Dermis blood vessel endothelial cell (primary cell): ENCODE measurements around the gene APRT. TPM values are rescaled to one million over a fixed set of nuclear protein-coding genes. Genes with fewer than 3 reads are reported as not detected.
A peak's percentile ranks its signal among the peaks of the same experiment; 100 is the strongest.
"Not testable (repeated sequence)": the region's sequence is repeated elsewhere in the genome, so short reads cannot be mapped to it uniquely, and the experiment has no call there.

Source experiments
- DNase-seq: peaks from one replicate; pipeline ENCODE4 v3.0.0; 2010
- total RNA-seq: library from RNA; depleted of rRNA; stranded (reverse); fragments of >200 nt; gene quantifications from 2 replicates; pipeline ENCODE4 v1.2.3, GENCODE V29; 2014

The APRT gene
- total RNA-seq, 1 donor from 2014 or later = 100 TPM

- no peak for DNase-seq
Observed at GRCh38 chr16:88806491-88807111, 5.1 kb downstream of the APRT start.

DNA sequence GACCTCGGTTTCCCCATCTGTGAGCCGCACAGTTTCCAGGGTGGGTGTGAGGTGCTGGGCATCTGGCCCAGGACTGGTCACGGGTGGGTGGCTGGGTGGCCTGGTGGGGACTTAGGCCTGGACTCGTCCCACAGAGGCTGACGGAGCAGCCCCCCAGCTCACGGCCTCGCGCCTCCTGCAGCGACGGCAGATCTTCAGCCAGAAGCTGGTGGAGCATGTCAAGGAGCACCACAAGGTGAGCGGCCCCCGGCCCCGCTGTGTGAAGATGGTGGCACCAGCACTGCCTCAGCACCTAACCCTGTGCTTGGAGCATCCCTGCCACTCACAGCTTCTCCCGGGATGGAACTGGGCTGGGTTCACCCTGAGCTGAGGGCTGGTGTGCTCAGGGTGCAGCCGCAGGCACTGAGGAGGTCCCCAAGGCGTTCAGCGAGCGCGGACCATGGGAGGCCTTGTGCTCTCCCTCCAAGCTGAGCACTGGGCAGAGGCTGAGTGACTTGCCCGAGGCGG is 5.8 kb downstream of the APRT start:
- DNase-seq = no peak

DNA sequence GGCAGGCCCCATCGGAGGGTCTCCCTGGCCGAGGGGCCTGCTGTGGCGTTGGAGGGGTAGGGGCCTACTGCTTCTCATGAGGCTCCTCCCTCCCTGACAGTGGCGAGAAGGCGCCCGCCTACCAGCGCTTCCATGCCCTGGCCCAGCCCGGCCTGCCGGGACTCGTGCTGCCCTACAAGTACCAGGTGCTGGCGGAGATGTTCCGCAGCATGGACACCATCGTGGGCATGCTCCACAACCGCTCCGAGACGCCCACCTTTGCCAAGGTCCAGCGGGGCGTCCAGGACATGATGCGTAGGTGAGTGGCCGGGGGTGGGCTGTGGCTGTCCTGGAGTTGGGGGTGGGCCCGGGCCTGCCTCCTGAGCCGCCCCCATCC is 6.4 kb downstream of the APRT start:
- DNase-seq = no peak

DNA sequence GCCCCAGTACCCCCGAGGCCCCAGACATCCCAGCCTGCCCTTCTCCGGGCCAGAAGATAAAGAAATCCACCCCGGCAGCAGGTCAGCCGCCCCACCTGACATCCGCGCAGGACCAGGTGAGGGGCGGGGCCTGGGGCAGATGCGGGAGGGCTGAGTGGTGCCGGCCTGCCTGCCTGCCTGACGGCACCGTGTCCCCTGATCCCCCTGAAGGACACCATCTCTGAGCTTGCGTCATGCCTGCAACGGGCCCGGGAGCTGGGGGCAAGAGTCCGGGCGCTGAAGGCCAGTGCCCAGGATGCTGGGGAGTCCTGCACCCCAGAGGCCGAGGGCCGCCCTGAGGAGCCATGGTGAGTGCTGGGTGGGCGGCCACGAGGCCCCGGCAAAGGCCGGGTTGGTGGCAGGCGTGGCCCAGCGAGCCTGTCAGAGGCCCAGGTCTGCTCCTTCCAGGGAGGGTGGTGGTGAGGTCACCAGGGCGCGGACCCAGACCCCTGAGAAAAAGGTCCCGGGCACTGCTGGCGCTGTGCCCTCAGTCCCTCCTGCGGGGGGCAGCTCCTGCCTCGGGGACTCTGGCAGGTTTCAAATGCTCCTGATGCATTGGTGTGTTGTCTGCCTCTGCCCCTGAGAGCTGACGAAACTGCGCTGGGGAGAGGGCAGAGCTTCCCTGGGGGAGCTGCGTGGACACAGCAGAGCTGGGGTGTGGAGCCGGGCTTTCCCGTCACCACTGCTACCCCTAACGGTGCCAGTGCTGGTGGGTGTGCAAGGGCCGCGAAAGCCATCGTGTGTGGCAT is 7.0 kb downstream of the APRT start:
- no peak for DNase-seq

DNA sequence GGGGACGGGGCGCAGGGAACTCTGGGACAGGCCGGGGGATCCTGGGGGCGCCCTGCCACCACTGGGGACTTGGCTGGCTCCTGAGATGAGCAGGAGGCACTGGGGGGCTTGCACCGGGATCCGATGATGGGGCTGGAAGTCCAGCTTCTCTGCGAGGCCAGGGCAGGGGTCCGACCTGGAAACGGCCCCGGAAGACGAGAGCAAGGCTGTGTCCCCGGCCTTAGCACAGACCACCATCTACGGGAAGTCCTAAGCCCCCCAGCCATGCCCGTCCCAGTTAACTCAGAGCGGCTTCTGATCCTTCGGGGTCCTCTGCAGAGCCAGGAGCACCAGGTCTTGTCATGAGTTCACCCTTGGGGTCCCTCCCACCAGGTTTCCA is 7.6 kb downstream of the APRT start:
- DNase-seq = no peak

GRCh38 chr16:88803264-88803987 is 8.3 kb downstream of the APRT start, which contains the start of gene CDT1:
TSS of gene CDT1 (plus strand) at chr16:88803789. CDS start at chr16:88803832, 43 bp downstream.
- DNase-seq = peak; percentile 82

DNA sequence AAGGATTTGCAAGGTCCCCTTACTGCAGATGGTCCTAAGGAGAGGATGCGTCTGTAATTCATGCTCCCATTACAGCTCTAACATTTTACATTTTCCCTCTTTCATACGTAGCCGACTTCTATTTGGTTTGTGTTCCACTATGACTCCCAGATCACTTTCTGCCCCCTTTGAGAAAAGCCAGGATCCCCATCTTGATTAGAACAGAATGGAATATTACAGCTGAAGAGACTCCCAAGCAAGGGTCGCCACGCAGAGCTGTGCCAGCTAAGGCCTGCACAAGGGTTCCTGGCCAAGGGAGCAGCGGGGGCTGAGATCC is 11.5 kb downstream of the APRT start:
- no peak for DNase-seq

DNA sequence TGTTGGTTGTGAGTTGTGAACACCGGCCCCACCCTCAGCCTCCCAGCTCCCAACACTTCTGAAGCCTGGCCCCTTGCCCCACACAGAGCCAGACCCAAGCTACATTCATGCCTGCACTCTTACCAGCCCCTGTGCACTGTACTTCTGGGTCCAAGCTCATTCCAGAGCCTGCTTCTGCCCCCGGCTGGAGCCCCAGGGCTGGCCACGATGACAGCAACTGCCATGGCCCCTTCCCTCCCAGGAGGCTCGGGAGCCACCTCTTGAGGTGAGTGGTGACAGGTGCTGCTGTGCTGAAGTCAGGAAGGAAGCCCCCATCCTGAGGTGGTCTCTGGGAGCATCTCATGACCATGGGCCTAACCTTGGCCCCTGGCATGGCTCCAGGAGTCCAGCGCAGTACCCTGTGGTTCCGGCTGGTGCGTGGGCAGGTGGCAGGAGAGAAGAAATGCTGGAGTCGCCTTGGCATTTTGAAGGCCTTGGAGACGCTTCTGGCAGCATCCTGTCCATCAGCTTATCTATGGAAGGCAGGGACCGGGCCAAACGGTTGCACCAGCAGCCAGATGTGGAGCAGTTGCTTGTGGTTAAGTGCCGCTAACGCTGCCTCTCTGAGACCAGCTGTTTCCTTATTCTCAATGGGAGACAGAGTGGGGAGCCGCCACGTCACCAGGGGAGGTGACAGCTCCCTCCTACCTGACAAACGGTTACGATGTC is 12.0 kb downstream of the APRT start:
- DNase-seq = no peak

GRCh38 chr16:88798772-88799455 is 12.8 kb downstream of the APRT start:
- DNase-seq = no peak

GRCh38 chr16:88798073-88798472 is 13.7 kb downstream of the APRT start:
- DNase-seq = no peak

DNA sequence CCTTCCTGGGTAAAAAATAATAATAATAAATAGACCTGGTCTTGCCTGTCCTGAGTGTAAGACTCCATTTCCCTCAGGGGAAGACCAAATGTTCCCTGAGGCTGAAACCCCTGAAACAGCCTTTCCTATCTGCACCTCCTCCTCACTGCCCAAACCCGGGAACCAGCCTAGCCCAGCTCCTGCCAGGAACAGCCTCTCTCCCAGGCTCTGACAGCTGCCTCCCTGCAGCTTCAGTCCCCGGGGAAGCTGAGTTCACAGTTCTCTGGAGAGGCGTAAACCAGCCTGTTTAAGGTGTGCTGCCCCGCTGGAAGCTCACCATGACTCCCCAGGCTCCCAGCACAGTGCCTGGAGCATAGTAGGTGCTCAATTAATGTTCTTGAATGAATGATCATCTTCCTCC is 15.4 kb downstream of the APRT start:
- no peak for DNase-seq

- no peak for DNase-seq
Observed at GRCh38 chr16:88793251-88793954, 18.3 kb downstream of the APRT start.

- DNase-seq = no peak
Observed at GRCh38 chr16:88792668-88793250, 19.0 kb downstream of the APRT start.

DNA sequence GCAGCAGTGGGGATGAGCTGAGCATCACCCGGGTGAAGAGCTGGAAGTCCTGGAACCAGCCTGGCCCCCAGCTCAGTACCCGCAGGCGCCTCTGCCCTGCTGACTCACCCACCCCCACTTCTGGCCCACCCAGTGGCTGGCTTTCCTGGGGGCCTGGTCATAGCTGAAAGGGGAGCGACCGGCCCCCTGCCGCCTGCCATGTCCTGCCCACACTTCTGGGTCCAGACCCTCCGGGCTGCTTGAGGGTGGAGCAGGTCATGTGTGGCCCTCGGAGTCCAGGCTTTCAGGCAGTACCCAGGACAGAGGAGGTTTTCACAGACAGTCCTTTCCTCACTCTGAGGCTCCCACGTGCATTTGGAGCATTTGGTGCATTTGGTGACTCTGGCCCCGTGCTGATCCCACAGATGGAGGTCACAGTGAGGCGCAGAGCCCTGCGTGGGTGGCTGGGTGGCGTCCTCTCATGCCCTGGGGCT is 19.6 kb downstream of the APRT start:
- no peak for DNase-seq

DNA sequence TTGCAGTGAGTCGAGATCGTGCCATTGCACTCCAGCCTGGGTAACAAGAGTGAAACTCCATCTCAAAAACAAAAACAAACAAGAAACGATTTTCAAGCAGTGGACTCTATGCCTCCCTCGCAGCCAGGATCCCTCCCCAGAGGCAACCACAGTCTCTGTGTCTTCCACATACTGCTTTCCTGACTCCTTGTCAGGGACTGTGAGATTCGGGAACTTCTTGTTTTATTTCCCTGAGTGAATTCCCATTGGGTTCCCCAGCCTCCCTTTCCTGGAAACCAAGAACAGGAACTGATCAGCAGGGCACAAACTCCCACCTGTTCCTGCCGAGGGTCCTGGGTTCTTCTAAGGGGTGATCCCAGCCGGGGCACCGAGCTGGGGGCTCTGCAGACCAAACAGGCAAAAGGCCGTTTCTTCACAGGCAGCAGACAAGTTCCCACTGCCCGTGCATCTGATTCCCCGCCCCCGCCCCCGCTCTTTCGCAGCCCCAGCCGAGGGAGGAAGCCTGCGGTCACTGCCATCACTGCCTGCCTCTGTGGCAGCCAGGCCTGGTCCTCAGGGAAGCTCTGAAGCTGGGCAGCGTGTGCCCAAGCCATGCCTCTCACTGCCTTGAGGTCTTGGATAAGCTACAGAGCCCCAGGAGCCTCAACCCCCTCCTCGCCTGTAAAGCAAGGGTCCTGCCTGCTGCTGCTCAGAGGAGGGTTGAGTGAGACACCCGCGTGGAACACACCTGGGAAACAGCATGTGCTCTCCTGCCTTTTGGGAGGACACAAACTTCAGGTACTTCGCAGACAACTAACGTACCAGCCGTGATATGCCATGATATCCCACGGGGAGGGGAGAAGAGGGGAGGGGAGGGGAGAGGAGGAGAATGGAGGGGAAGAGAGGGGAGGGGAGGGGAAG is 21.2 kb downstream of the APRT start:
- DNase-seq = peak; percentile 41

GRCh38 chr16:88789594-88789993 is 22.1 kb downstream of the APRT start:
- no peak for DNase-seq

- DNase-seq = not testable (repeated sequence)
Observed at GRCh38 chr16:88788749-88789148, 23.0 kb downstream of the APRT start.

GRCh38 chr16:88787579-88788314 is 24.0 kb downstream of the APRT start:
- DNase-seq = no peak
